Fibroblast of lung (primary cell): ENCODE measurements around the gene ACBD5. TPM values are rescaled to one million over a fixed set of nuclear protein-coding genes. Genes with fewer than 3 reads are reported as not detected.

ENCODE experiments used
- DNase-seq, 2 donors: peaks; one replicate each; pipeline versions ENCODE4 v3.0.0 to v3.0.0-alpha.2; 2010; ENCODE audit warnings: low read depth in 2 of 2
- H2AFZ ChIP-seq: 2 replicates; pipeline ENCODE4 v1.5.1; 2012; ENCODE audit warnings: low read length, control low read depth, inconsistent platforms
- H3K27ac ChIP-seq: 2 replicates; pipeline ENCODE4 v1.5.1; 2011; ENCODE audit warnings: low read length, control low read depth; ENCODE audit not compliant: insufficient read depth
- H3K27me3 ChIP-seq: 2 replicates; pipeline ENCODE4 v1.5.1; 2011; ENCODE audit warnings: mild to moderate bottlenecking, low read length; ENCODE audit not compliant: control insufficient read depth, insufficient read depth
- H3K36me3 ChIP-seq: 2 replicates; pipeline ENCODE4 v1.5.1; 2011; ENCODE audit warnings: low read length; ENCODE audit not compliant: control insufficient read depth, insufficient read depth
- H3K4me1 ChIP-seq: 2 replicates; pipeline ENCODE4 v1.5.1; 2011; ENCODE audit warnings: low read length; ENCODE audit not compliant: control insufficient read depth, insufficient read depth; ENCODE audit errors: extremely low read depth
- H3K4me2 ChIP-seq: 2 replicates; pipeline ENCODE4 v1.5.1; 2011; ENCODE audit warnings: low read length, control low read depth; ENCODE audit not compliant: insufficient read depth; ENCODE audit errors: extremely low read depth
- H3K4me3 ChIP-seq, 4 experiments: fragments of 200-600 bp in 1 of 4; sonication (generic) in 1 of 4; replicated peaks in 1 of 4; 2 replicates each; pipeline ENCODE4 v1.5.1; 2011 to 2016; ENCODE audit warnings: low read length in 4 of 4, low read depth in 3 of 4, mild to moderate bottlenecking in 3 of 4, control low read depth in 2 of 4, inconsistent platforms in 1 of 4, mixed read lengths in 1 of 4; ENCODE audit not compliant: insufficient read depth in 1 of 4; ENCODE audit errors: control extremely low read depth in 1 of 4
- H3K79me2 ChIP-seq: 2 replicates; pipeline ENCODE4 v1.5.1; 2012; ENCODE audit warnings: mild to moderate bottlenecking, low read length, inconsistent platforms; ENCODE audit not compliant: control insufficient read depth, insufficient read depth
- H3K9ac ChIP-seq: 2 replicates; pipeline ENCODE4 v1.5.1; 2011; ENCODE audit warnings: mild to moderate bottlenecking, low read length, control low read depth; ENCODE audit not compliant: insufficient read depth
- H3K9me3 ChIP-seq: 2 replicates; pipeline ENCODE4 v1.5.1; 2012; ENCODE audit warnings: low read depth, low read length; ENCODE audit not compliant: control insufficient read depth, insufficient read depth
- H4K20me1 ChIP-seq: 2 replicates; pipeline ENCODE4 v1.5.1; 2011; ENCODE audit warnings: low read length; ENCODE audit not compliant: control insufficient read depth, insufficient read depth; ENCODE audit errors: extremely low read depth
- CTCF ChIP-seq, 2 donors: IDR thresholded peaks in 1 of 2; conservative IDR thresholded peaks in 1 of 2; 1 replicate in 1 of 2; 2 replicates in 1 of 2; pipeline ENCODE4 v1.5.1; 2011 to 2012; ENCODE audit warnings: low read length in 2 of 2, control low read depth in 1 of 2, inconsistent platforms in 1 of 2, low read depth in 1 of 2, mild to moderate bottlenecking in 1 of 2
- EZH2 ChIP-seq: IDR thresholded peaks from 2 replicates; pipeline ENCODE4 v1.5.1; 2012; ENCODE audit warnings: low read length, control low read depth, mild to moderate bottlenecking; ENCODE audit errors: missing control alignments
- polyA plus RNA-seq, 2 donors: library from polyadenylated mRNA; depleted of rRNA in 1 of 2; stranded (reverse) in 1 of 2; unstranded in 1 of 2; fragments of >200 nt; gene quantifications; 2 replicates each; pipeline ENCODE4 v1.2.1, GENCODE V29; 2011 to 2012; ENCODE audit warnings: missing spikeins in 1 of 2
- total RNA-seq: library from RNA; depleted of rRNA; stranded (reverse); fragments of >200 nt; gene quantifications from 2 replicates; pipeline ENCODE4 v1.2.1, GENCODE V29; 2014

ACBD5 gene
- total and polyA plus RNA-seq, 2 donors (not counting 1 experiment from before 2014, with no cell fraction given) = 21.3 to 29.6 TPM

GRCh38 chr10:27256299-27257189 is 15.9 kb upstream of the ACBD5 start:
- H3K79me2 ChIP-seq = no peaks in the 10 kb centered on the region
- no peak for DNase-seq
- no peak overlapping the region for H3K27ac ChIP-seq
- H3K4me2 ChIP-seq = no peak overlapping the region
- H3K4me1 ChIP-seq = no peaks in the 10 kb centered on the region
- TF ChIP-seq EZH2 (no peak), CTCF (conservative IDR thresholded peaks at IDR 0.05 in 1 of 2, IDR thresholded peaks at IDR 0.05 in 1 of 2; ENCODE audit: low read depth in 1 of 2, low read length in 2 of 2) (no peak)
- H3K9me3 ChIP-seq = no peaks in the 10 kb centered on the region
- H4K20me1 ChIP-seq = no peaks in the 10 kb centered on the region
- no peak overlapping the region for H3K9ac ChIP-seq
- peaks cover 25% of the 10 kb centered on the region for H3K27me3 ChIP-seq
- no peak overlapping the region for H2AFZ ChIP-seq
- no peaks in the 10 kb centered on the region for H3K36me3 ChIP-seq
- H3K4me3 ChIP-seq = no peak overlapping the region

GRCh38 chr10:27253576-27253975 is 13.0 kb upstream of the ACBD5 start:
- Histone ChIP-seq H2AFZ (no peak overlapping the region), H3K9me3 (no peaks in the 10 kb centered on the region), H3K4me1 (no peaks in the 10 kb centered on the region), H3K4me3 (no peak overlapping the region), H3K79me2 (no peaks in the 10 kb centered on the region), H3K36me3 (no peaks in the 10 kb centered on the region), H4K20me1 (no peaks in the 10 kb centered on the region), H3K4me2 (no peak overlapping the region), H3K9ac (no peak overlapping the region), H3K27me3 (peaks cover 6% of the 10 kb centered on the region), H3K27ac (no peak overlapping the region)
- DNase-seq = no peak
- no peak for TF ChIP-seq CTCF (conservative IDR thresholded peaks at IDR 0.05 in 1 of 2, IDR thresholded peaks at IDR 0.05 in 1 of 2; ENCODE audit: low read depth in 1 of 2, low read length in 2 of 2)
- no peak for TF ChIP-seq EZH2

GRCh38 chr10:27252267-27253000 is 11.8 kb upstream of the ACBD5 start:
- H3K27me3 ChIP-seq = no peaks in the 10 kb centered on the region
- no peaks in the 10 kb centered on the region for H3K9me3 ChIP-seq
- no peak overlapping the region for H3K27ac ChIP-seq
- H2AFZ ChIP-seq = peak overlapping the region; percentile 82
- TF ChIP-seq EZH2 = no peak
- peak in 1 of 2 donors; percentile 14 for TF ChIP-seq CTCF (conservative IDR thresholded peaks at IDR 0.05 in 1 of 2, IDR thresholded peaks at IDR 0.05 in 1 of 2; ENCODE audit: low read depth in 1 of 2, low read length in 2 of 2)
- H3K9ac ChIP-seq = peak overlapping the region; percentile 42
- H3K4me3 ChIP-seq = peak overlapping the region; percentile 30 to 56 (median 44)
- no peaks in the 10 kb centered on the region for H3K36me3 ChIP-seq
- no peaks in the 10 kb centered on the region for H4K20me1 ChIP-seq
- no peaks in the 10 kb centered on the region for H3K4me1 ChIP-seq
- peak overlapping the region; percentile 51 for H3K4me2 ChIP-seq
- DNase-seq = peak; percentile 51 to 58
- H3K79me2 ChIP-seq = no peaks in the 10 kb centered on the region
